Fibroblast of peridontal ligament (primary cell): ENCODE results near the gene TIMM8A.
"Not testable (repeated sequence)": the region's sequence is repeated elsewhere in the genome, so short reads cannot be mapped to it uniquely, and the experiment has no call there.

Experiments
- DNase-seq: peaks from one replicate; pipeline ENCODE4 v3.0.0-alpha.2; 2010; ENCODE audit errors: extremely low read depth

The TIMM8A gene

GRCh38 chrX:101359966-101360365 is 11.4 kb upstream of the TIMM8A start:
- no peak for DNase-seq

- DNase-seq: peak; percentile 5
Measured at GRCh38 chrX:101357166-101357795, 8.7 kb upstream of the TIMM8A start.

GRCh38 chrX:101349193-101349562 is 636 bp upstream of the TIMM8A start:
- DNase-seq: no peak

- DNase-seq: peak; percentile 24
Measured at GRCh38 chrX:101347859-101348451, 587 bp downstream of the TIMM8A start.

- DNase-seq: no peak
Measured at GRCh38 chrX:101337776-101338271, 10.7 kb downstream of the TIMM8A start.

- not testable (repeated sequence) for DNase-seq
Measured at GRCh38 chrX:101334310-101334709, 14.2 kb downstream of the TIMM8A start.

- DNase-seq: not testable (repeated sequence)
Measured at GRCh38 chrX:101326600-101326999, 21.9 kb downstream of the TIMM8A start.

GRCh38 chrX:101303790-101304189 is 44.8 kb downstream of the TIMM8A start:
- DNase-seq: no peak
